PC-3 (cell line): ENCODE results near the gene PTGIS. TPM values are rescaled to one million over a fixed set of nuclear protein-coding genes. Genes with fewer than 3 reads are reported as not detected.

Source experiments
- ATAC-seq: fragments of 200-7000 bp; cut with Tn5 transposase; 2 replicates; pipeline ENCODE4 v1.9.1; 2020; ENCODE audit warnings: mild to moderate bottlenecking, moderate library complexity
- BruUV-seq: library from RNA; stranded (reverse); fragments of 400-500 nt; replicated peaks from 2 replicates; lab custom pipeline; 2021; lab: Mats Ljungman, UMichigan
- CTCF ChIA-PET: fragments of 300-600 bp; sonication (Branson Sonifier 250); formaldehyde crosslinking; loops from one replicate; lab custom pipeline; 2022; ENCODE audit warnings: antibody characterized with exemption; lab: Charles Lee
- POLR2A ChIA-PET: fragments of 300-600 bp; sonication (Branson Sonifier 250); formaldehyde crosslinking; loops from one replicate; lab custom pipeline; 2022; ENCODE audit warnings: antibody characterized with exemption; ENCODE audit not compliant: unreplicated experiment; lab: Charles Lee
- DNase-seq: peaks from one replicate; pipeline ENCODE4 v3.0.0-alpha.2; 2015
- H2AFZ ChIP-seq: fragments of 300-600 bp; sonication (generic); 2 replicates; pipeline ENCODE4 v1.6.0; 2016; ENCODE audit warnings: antibody characterized with exemption, low read length
- H3F3A ChIP-seq: fragments of 300-600 bp; sonication (generic); one replicate; pipeline ENCODE4 v1.6.0; 2017; ENCODE audit warnings: antibody characterized with exemption, low read length, control low read depth, mild to moderate bottlenecking; ENCODE audit not compliant: unreplicated experiment
- H3K27ac ChIP-seq: fragments of 300-600 bp; sonication (generic); 2 replicates; pipeline ENCODE4 v1.5.1; 2016; ENCODE audit warnings: mild to moderate bottlenecking, low read length
- H3K27me3 ChIP-seq: fragments of 300-600 bp; sonication (generic); 2 replicates; pipeline ENCODE4 v1.6.1; 2016; ENCODE audit warnings: low read length, mixed read lengths
- H3K36me3 ChIP-seq: fragments of 300-600 bp; sonication (generic); 2 replicates; pipeline ENCODE4 v1.6.1; 2016; ENCODE audit warnings: low read depth, mixed run types, low read length, mixed read lengths
- H3K4me1 ChIP-seq: fragments of 300-600 bp; sonication (generic); 2 replicates; pipeline ENCODE4 v1.5.1; 2016; ENCODE audit warnings: low read length; ENCODE audit not compliant: insufficient read depth
- H3K4me2 ChIP-seq: fragments of 300-600 bp; sonication (generic); 2 replicates; pipeline ENCODE4 v1.6.0; 2016; ENCODE audit warnings: low read length
- H3K4me3 ChIP-seq: fragments of 300-600 bp; sonication (generic); 2 replicates; pipeline ENCODE4 v1.5.1; 2016; ENCODE audit warnings: mild to moderate bottlenecking, low read length, mixed read lengths
- H3K79me2 ChIP-seq: fragments of 300-600 bp; sonication (generic); 2 replicates; pipeline ENCODE4 v1.6.1; 2017; ENCODE audit warnings: low read length, mixed read lengths
- H3K9ac ChIP-seq: fragments of 300-600 bp; sonication (generic); 2 replicates; pipeline ENCODE4 v1.6.0; 2016; ENCODE audit warnings: mild to moderate bottlenecking, low read length
- H3K9me2 ChIP-seq: fragments of 300-600 bp; sonication (generic); replicated peaks from 2 replicates; pipeline ENCODE4 v1.6.1; 2016; ENCODE audit warnings: mixed run types, low read length, mixed read lengths
- H3K9me3 ChIP-seq: fragments of 300-600 bp; sonication (generic); 2 replicates; pipeline ENCODE4 v1.6.1; 2016; ENCODE audit warnings: low read length, mixed read lengths
- H4K20me1 ChIP-seq: fragments of 300-600 bp; sonication (generic); 2 replicates; pipeline ENCODE4 v1.6.1; 2016; ENCODE audit warnings: low read length, mixed read lengths
- EZH2 ChIP-seq: fragments of 300-600 bp; sonication (generic); IDR thresholded peaks from one replicate; pipeline ENCODE4 v1.6.1; 2017; ENCODE audit warnings: antibody characterized with exemption, mild to moderate bottlenecking, low read length; ENCODE audit not compliant: unreplicated experiment
- EZH2phosphoT487 ChIP-seq: fragments of 300-600 bp; sonication (generic); IDR thresholded peaks from 2 replicates; pipeline ENCODE4 v1.6.1; 2018; ENCODE audit warnings: mild to moderate bottlenecking, antibody characterized with exemption, low read length, borderline replicate concordance
- intact Hi-C: fragments of 100-400 bp; cut with micrococcal nuclease; formaldehyde crosslinking; loops from 2 replicates; pipeline ENCODE4 v1.9.0; 2023
- total RNA-seq: library from RNA; depleted of rRNA; stranded (reverse); fragments of >200 nt; gene quantifications from 2 replicates; pipeline ENCODE4 v1.2.3, GENCODE V29; 2014
- TF ChIP-seq, protein P1 (sequence below): fragments of 300-600 bp; sonication (generic); conservative IDR thresholded peaks from 2 replicates; pipeline ENCODE4 v1.5.1; 2017; ENCODE audit warnings: antibody characterized with exemption, low read depth, mild to moderate bottlenecking, low read length

The PTGIS gene
- total RNA-seq, 1 experiment from 2014 or later = 0.18 TPM

DNA sequence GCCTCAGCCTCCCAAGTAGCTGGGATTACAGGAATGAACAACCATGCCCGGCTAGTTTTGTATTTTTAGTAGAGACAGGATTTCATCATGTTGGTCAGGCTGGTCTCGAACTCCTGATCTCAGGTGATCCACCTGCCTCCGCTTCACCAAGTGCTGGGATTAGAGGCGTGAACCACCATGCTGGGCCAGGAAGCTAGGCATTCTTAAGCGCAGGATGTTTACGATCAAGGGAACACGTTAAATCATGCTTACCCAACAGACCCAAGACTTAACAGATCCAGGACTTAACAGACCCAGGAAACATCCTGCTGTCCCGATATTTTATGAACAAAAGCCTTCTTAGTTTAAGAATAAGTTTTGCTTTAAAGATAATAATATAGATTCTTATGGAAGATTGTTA is 9.1 kb downstream of the PTGIS start:
- Histone ChIP-seq H3K79me2 (no peaks in the 10 kb centered on the region), H3K36me3 (no peaks in the 10 kb centered on the region), H3K9me2 (no peaks in the 10 kb centered on the region), H3K9ac (no peak overlapping the region), H3K27ac (no peak overlapping the region), H3K4me3 (no peak overlapping the region), H3F3A (no peaks in the 10 kb centered on the region), H3K4me2 (no peak overlapping the region), H3K27me3 (peaks cover 17% of the 10 kb centered on the region; the same call in 1 of the 2 replicates), H2AFZ (no peak overlapping the region), H3K9me3 (no peaks in the 10 kb centered on the region), H3K4me1 (peaks cover 11% of the 10 kb centered on the region), H4K20me1 (no peaks in the 10 kb centered on the region)
- no peak for DNase-seq
- TF ChIP-seq EZH2 (no peak), EZH2phosphoT487 (no peak)
- TF ChIP-seq, protein P1, sequence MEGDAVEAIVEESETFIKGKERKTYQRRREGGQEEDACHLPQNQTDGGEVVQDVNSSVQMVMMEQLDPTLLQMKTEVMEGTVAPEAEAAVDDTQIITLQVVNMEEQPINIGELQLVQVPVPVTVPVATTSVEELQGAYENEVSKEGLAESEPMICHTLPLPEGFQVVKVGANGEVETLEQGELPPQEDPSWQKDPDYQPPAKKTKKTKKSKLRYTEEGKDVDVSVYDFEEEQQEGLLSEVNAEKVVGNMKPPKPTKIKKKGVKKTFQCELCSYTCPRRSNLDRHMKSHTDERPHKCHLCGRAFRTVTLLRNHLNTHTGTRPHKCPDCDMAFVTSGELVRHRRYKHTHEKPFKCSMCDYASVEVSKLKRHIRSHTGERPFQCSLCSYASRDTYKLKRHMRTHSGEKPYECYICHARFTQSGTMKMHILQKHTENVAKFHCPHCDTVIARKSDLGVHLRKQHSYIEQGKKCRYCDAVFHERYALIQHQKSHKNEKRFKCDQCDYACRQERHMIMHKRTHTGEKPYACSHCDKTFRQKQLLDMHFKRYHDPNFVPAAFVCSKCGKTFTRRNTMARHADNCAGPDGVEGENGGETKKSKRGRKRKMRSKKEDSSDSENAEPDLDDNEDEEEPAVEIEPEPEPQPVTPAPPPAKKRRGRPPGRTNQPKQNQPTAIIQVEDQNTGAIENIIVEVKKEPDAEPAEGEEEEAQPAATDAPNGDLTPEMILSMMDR = no peak
- BruUV-seq = no TSS peak
- ChIA-PET CTCF (no interaction called here), POLR2A (no interaction called here)
- intact Hi-C loops = no loop called here
- no peak for ATAC-seq

DNA sequence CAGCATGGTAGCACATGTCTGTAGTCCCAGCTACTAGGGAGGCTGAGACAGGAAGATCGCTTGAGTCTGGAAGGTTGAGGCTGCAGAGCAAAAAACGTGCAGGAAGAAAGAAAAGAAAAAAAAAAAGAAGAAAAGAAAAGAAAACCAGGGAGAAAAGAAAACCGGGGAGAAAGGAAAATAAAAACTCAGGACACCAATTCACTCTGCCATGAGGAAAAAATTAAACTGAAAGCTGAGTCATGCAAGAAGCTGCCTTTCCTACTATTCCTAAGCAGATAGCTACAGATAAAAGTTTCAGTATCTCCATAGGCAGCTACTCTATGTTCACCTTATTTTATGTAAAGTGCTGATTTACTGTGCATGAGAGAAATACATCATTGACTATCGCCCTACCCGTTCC is 10.5 kb downstream of the PTGIS start:
- ATAC-seq (no peak), DNase-seq (no peak)
- intact Hi-C loops = no loop called here
- Histone ChIP-seq H3K27ac (no peak overlapping the region), H3K4me2 (peak overlapping the region; percentile 19; the same call in 1 of the 2 replicates), H3K9me2 (no peaks in the 10 kb centered on the region), H2AFZ (peak overlapping the region; percentile 44), H3K4me3 (no peak overlapping the region), H3K79me2 (no peaks in the 10 kb centered on the region), H3K27me3 (peaks cover 17% of the 10 kb centered on the region; the same call in 1 of the 2 replicates), H4K20me1 (no peaks in the 10 kb centered on the region), H3F3A (no peaks in the 10 kb centered on the region), H3K36me3 (no peaks in the 10 kb centered on the region), H3K9ac (no peak overlapping the region), H3K4me1 (peaks cover 10% of the 10 kb centered on the region), H3K9me3 (no peaks in the 10 kb centered on the region)
- ChIA-PET POLR2A (no interaction called here), CTCF (no interaction called here)
- no TSS peak for BruUV-seq
- TF ChIP-seq, protein P1 = no peak
- TF ChIP-seq EZH2phosphoT487 = no peak
- no peak for TF ChIP-seq EZH2

DNA sequence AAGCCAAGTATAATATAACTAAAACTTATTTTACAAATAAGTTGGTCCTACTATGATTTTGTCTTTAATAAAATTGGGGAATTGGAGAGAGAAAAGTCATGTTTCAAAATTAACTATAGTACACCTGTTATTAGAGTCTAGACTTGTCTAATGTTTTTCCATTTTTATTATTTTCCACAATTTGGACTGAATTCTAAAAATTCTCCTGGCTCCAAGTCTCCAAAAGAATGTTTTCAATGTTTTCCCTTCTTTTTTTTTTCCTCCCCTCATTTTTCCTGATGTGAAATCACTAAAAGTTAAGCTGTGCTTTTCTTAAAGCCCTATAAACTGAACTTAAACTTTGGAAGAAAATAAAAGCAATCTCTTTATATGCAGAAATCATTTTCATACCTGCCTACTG is 11.3 kb downstream of the PTGIS start:
- peaks cover 17% of the 10 kb centered on the region; the same call in 1 of the 2 replicates for H3K27me3 ChIP-seq
- intact Hi-C loops = no loop called here
- no peak overlapping the region for H3K9ac ChIP-seq
- DNase-seq (no peak), ATAC-seq (no peak)
- BruUV-seq = no TSS peak
- H2AFZ ChIP-seq = no peak overlapping the region
- H3K9me2 ChIP-seq = no peaks in the 10 kb centered on the region
- H3K36me3 ChIP-seq = no peaks in the 10 kb centered on the region
- no peaks in the 10 kb centered on the region for H3F3A ChIP-seq
- peaks cover 2% of the 10 kb centered on the region for H3K4me1 ChIP-seq
- H3K4me3 ChIP-seq = no peak overlapping the region
- no peaks in the 10 kb centered on the region for H4K20me1 ChIP-seq
- H3K27ac ChIP-seq = no peak overlapping the region
- no peak for TF ChIP-seq EZH2
- no peak for TF ChIP-seq EZH2phosphoT487
- TF ChIP-seq, protein P1 = no peak
- ChIA-PET CTCF (no interaction called here), POLR2A (interaction anchor here (0.7 kb wide), 1 partner anchor 96 kb away, joined by 3 read pairs; no protein-coding TSS in a partner anchor)
- H3K9me3 ChIP-seq = no peaks in the 10 kb centered on the region
- H3K79me2 ChIP-seq = no peaks in the 10 kb centered on the region
- no peak overlapping the region for H3K4me2 ChIP-seq
